ENCODE results near the gene IL23R. TPM values are rescaled to one million over a fixed set of nuclear protein-coding genes. Genes with fewer than 3 reads are reported as not detected.

Gene IL23R
- total RNA-seq, 1 experiment from 2014 or later = not detected

DNA sequence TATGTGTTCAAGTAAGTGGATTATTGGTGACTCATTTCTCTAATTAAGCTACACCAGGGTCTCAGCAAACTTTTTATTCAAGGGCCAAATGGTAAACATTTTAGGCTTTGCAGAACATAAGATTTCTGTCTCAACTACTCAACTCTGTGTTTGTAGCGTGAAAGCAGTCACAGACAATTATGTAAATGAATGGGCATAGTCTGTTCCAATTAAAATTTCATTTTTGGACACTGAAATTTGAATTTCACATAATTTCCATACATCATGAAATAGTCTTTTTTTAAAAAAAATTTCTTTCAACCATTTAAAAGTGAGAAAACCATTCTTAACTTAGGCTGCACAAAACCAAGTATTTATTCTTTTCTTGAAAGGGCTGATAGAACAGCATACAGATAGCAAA, 50.1 kb downstream of the IL23R start:
- Histone ChIP-seq H3K23ac (ENCODE audit: insufficient read length, low read depth, low read length) (no peak overlapping the region), H3K4me1 (ENCODE audit: insufficient read depth, low read length) (no peaks in the 10 kb centered on the region), H3K4me2 (ENCODE audit: insufficient read depth, insufficient read length, low read length) (no peak overlapping the region), H3T11ph (ENCODE audit: low read length) (no peak overlapping the region), H2AFZ (ENCODE audit: low read length) (no peak overlapping the region), H2BK120ac (ENCODE audit: low read depth, low read length, poor library complexity, severe bottlenecking) (no peak overlapping the region), H3K18ac (ENCODE audit: insufficient read length, low read depth, low read length) (no peak overlapping the region), H4K91ac (ENCODE audit: insufficient read length, low read depth, low read length) (no peak overlapping the region), H3K27me3 (ENCODE audit: insufficient read depth, low read length) (no peaks in the 10 kb centered on the region), H2BK5ac (ENCODE audit: insufficient read length, low read length) (no peak overlapping the region), H2BK20ac (ENCODE audit: low read depth, low read length, poor library complexity, severe bottlenecking) (no peak overlapping the region), H4K20me1 (ENCODE audit: control insufficient read depth, insufficient read depth, insufficient read length) (no peaks in the 10 kb centered on the region), H2BK12ac (ENCODE audit: insufficient read length, low read depth, low read length) (no peak overlapping the region), H3K79me2 (ENCODE audit: insufficient read depth, low read length) (no peaks in the 10 kb centered on the region), H3K4ac (ENCODE audit: low read depth, low read length) (no peak overlapping the region), H4K8ac (replicated peaks; ENCODE audit: insufficient read length, low read depth, low read length) (no peak overlapping the region), H3K9ac (ENCODE audit: extremely low read depth, insufficient read length, low read length) (no peak overlapping the region), H4K5ac (ENCODE audit: insufficient read length, low read depth, low read length) (no peak overlapping the region), H3K27ac (ENCODE audit: insufficient read length, low read depth, low read length) (no peak overlapping the region), H3K56ac (ENCODE audit: insufficient read length, low read depth, low read length) (no peak overlapping the region), H2AK5ac (ENCODE audit: insufficient read length, low read length) (no peak overlapping the region), H3K14ac (ENCODE audit: insufficient read depth, low read length) (no peak overlapping the region), H2BK15ac (ENCODE audit: low read depth, low read length) (no peak overlapping the region), H3K79me1 (ENCODE audit: insufficient read depth, low read depth, low read length, poor library complexity, severe bottlenecking) (no peaks in the 10 kb centered on the region), H3K9me3 (ENCODE audit: control insufficient read depth, low read depth, low read length) (no peaks in the 10 kb centered on the region), H3K23me2 (ENCODE audit: insufficient read length, low read depth, low read length, poor library complexity, severe bottlenecking) (no peaks in the 10 kb centered on the region)
- Mint-ChIP-seq H3K4me1 (peaks cover 2 to 4% of the 10 kb centered on the region in 2 experiments; a peak in 2 of 4 replicates), H3K27me3 (ENCODE audit: low read depth) (no peaks in the 10 kb centered on the region; the same call in 1 of the 2 replicates), H3K27ac (no peak overlapping the region), H3K36me3 (ENCODE audit: insufficient read depth in 1 of 3, low read depth in 3 of 3) (no peaks in the 10 kb centered on the region; a peak in 1 of 7 replicates), H3K4me3 (no peak overlapping the region), H3K9me3 (no peaks in the 10 kb centered on the region)
- no CpG with 5 or more reads among the region's 1 CpG for WGBS (ENCODE audit: extremely low coverage, insufficient read length, low lambda C conversion rate)
- no peak for DNase-seq
- TF ChIP-seq, protein P1, sequence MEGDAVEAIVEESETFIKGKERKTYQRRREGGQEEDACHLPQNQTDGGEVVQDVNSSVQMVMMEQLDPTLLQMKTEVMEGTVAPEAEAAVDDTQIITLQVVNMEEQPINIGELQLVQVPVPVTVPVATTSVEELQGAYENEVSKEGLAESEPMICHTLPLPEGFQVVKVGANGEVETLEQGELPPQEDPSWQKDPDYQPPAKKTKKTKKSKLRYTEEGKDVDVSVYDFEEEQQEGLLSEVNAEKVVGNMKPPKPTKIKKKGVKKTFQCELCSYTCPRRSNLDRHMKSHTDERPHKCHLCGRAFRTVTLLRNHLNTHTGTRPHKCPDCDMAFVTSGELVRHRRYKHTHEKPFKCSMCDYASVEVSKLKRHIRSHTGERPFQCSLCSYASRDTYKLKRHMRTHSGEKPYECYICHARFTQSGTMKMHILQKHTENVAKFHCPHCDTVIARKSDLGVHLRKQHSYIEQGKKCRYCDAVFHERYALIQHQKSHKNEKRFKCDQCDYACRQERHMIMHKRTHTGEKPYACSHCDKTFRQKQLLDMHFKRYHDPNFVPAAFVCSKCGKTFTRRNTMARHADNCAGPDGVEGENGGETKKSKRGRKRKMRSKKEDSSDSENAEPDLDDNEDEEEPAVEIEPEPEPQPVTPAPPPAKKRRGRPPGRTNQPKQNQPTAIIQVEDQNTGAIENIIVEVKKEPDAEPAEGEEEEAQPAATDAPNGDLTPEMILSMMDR (conservative IDR thresholded peaks at IDR 0.05) = no peak

All from H9 (cell line).